Measurements from ENCODE around the gene CLVS2.

CLVS2 gene

GRCh38 chr6:122997541-122998150, 1.6 kb downstream of the CLVS2 start:
- no peak overlapping the region for H3K4me3 ChIP-seq (ENCODE audit: low read depth, low read length)
- peaks cover 15% of the 10 kb centered on the region for H3K27me3 ChIP-seq (replicated peaks)
- TF ChIP-seq CTCF (IDR thresholded peaks at IDR 0.05; ENCODE audit: low read depth, low read length, missing control alignments), result no peak
- DNase-seq, result no peak
- no peak overlapping the region for H3K27ac ChIP-seq
- H3K36me3 ChIP-seq (replicated peaks), result no peaks in the 10 kb centered on the region
- in situ Hi-C loops (cut with HindIII; ENCODE audit: low pct_ligation_motif_present, low sequenced_read_pairs), result no loop called here

GRCh38 chr6:122998403-122998975, 2.5 kb downstream of the CLVS2 start:
- peaks cover 15% of the 10 kb centered on the region for H3K27me3 ChIP-seq (replicated peaks)
- no peak for TF ChIP-seq CTCF (IDR thresholded peaks at IDR 0.05; ENCODE audit: low read depth, low read length, missing control alignments)
- DNase-seq, result no peak
- no peaks in the 10 kb centered on the region for H3K36me3 ChIP-seq (replicated peaks)
- no peak overlapping the region for H3K27ac ChIP-seq
- H3K4me3 ChIP-seq (ENCODE audit: low read depth, low read length), result no peak overlapping the region
- in situ Hi-C loops (cut with HindIII; ENCODE audit: low pct_ligation_motif_present, low sequenced_read_pairs), result no loop called here

- no peak for TF ChIP-seq CTCF (IDR thresholded peaks at IDR 0.05; ENCODE audit: low read depth, low read length, missing control alignments)
- H3K27me3 ChIP-seq (replicated peaks), result peaks cover 10% of the 10 kb centered on the region
- H3K27ac ChIP-seq, result no peak overlapping the region
- in situ Hi-C loops (cut with HindIII; ENCODE audit: low pct_ligation_motif_present, low sequenced_read_pairs), result no loop called here
- DNase-seq, result no peak
- H3K36me3 ChIP-seq (replicated peaks), result no peaks in the 10 kb centered on the region
- H3K4me3 ChIP-seq (ENCODE audit: low read depth, low read length), result no peak overlapping the region
Measured at GRCh38 chr6:123000244-123000770, 4.3 kb downstream of the CLVS2 start.

- no peak for DNase-seq
- Histone ChIP-seq H3K4me3 (ENCODE audit: low read depth, low read length) (no peak overlapping the region), H3K27me3 (replicated peaks) (no peaks in the 10 kb centered on the region), H3K36me3 (replicated peaks) (no peaks in the 10 kb centered on the region), H3K27ac (no peak overlapping the region)
- in situ Hi-C loops (cut with HindIII; ENCODE audit: low pct_ligation_motif_present, low sequenced_read_pairs), result no loop called here
- TF ChIP-seq CTCF (IDR thresholded peaks at IDR 0.05; ENCODE audit: low read depth, low read length, missing control alignments), result no peak
Measured at GRCh38 chr6:123001540-123001939, 5.5 kb downstream of the CLVS2 start.

- no peak overlapping the region for H3K4me3 ChIP-seq (ENCODE audit: low read depth, low read length)
- no peak overlapping the region for H3K27ac ChIP-seq
- in situ Hi-C loops (cut with HindIII; ENCODE audit: low pct_ligation_motif_present, low sequenced_read_pairs), result no loop called here
- no peaks in the 10 kb centered on the region for H3K36me3 ChIP-seq (replicated peaks)
- no peaks in the 10 kb centered on the region for H3K27me3 ChIP-seq (replicated peaks)
- TF ChIP-seq CTCF (IDR thresholded peaks at IDR 0.05; ENCODE audit: low read depth, low read length, missing control alignments), result no peak
- no peak for DNase-seq
Measured at GRCh38 chr6:123007885-123008284, 11.8 kb downstream of the CLVS2 start.

Measured in brain microvascular endothelial cell (primary cell).